GM21717 (cell line): ENCODE results near the gene ANKRD13A.
"Not testable (repeated sequence)": the region's sequence is repeated elsewhere in the genome, so short reads cannot be mapped to it uniquely, and the experiment has no call there.

Experiments used
- ATAC-seq: cut with Tn5 transposase; IDR thresholded peaks from one replicate; pipeline ENCODE4 v1.9.1; 2021; ENCODE audit warnings: mild to moderate bottlenecking, moderate library complexity; ENCODE audit not compliant: unreplicated experiment

The ANKRD13A gene

DNA sequence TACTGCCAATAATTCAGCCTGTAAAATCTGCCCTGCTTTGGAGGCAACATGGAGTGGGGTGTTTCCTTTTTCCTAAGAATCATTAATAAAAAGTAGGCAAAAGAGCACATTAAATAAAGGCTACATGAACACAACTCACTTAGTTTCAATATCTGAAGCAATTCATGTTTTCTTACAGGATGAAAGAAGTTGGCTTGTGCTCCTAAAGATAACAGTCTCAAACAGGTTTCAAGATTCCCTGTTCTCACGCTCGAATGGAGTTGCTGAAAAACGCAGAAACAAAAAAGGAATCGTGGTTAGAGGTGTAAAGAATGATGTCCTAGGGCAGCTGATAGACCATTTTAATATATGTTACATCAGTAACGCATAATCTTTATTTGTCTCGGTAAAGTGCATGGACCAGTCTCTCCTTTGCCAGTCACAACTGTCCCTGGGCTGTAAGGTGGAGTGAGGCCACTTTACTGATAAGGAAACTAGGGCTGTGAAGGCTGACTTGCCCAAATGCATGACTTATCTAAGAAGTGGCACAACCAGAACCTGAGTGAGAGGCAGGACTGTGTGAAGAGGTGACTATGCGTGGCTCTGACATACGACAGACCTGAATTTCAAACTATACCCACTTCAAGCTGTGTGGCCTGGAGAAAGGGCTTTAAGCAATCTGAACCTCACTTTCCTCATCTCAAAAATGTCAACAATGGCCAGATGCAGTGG lies 15.6 kb upstream of the ANKRD13A start:
- ATAC-seq: no peak

GRCh38 chr12:109986236-109986635 lies 13.0 kb upstream of the ANKRD13A start:
- ATAC-seq: not testable (repeated sequence)

- ATAC-seq: no peak
Measured at GRCh38 chr12:109987615-109988014, 11.6 kb upstream of the ANKRD13A start.

DNA sequence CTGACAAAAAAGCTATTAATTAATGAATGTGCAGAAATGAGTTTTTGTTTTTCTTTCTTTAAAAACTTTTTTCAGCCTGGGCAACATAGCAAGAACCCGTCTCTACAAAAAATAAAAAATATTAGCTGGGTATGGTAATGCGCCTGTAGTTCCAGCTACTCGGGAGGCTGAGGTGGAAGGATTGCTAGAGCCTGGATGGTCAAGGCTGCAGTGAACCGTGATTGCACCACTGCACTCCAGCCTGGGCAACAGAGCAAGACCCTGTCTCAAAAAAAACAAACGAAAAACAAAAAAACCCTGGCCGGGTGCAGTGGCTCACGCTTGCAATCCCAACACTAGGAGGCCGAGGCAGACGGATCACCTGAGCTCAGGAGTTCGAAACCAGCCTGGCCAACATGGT lies 11.0 kb upstream of the ANKRD13A start:
- no peak for ATAC-seq

DNA sequence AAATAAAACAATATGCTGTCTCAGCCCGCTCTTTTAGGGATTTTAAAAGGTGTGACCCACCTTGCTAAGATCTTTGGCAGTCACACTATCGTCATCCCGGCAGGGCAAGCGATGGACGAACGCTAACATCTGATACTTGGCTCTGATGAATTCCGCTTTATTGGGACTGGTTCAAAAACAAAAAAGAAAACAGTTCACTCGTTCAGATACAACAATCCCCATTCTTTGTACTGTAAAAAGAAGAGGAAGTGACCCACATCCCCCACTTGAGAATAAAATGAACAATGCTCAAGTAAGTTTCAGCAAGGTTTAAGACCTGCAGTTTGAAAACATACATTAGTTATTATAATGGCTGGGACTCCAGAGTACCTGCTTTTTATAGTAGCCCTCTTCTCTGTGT lies 10.3 kb upstream of the ANKRD13A start:
- ATAC-seq: no peak

DNA sequence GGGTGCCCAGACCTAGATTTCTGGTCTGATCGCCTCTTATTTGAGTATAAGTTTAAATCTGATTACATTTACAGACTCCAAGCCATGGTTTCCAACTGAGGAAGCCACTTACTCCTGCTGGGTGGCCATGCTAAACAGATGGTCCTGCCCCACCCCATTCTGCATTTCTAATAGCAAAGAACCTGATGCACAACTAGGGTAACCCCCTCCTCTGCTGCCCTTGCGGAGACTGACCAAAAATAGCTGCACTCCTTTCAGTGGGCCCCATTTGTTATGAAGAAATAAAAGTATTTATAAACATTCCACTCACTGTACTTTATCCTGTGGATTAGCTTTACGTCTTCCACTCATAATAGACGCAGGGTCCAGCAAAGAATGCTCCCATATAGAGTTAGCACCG lies 9.8 kb upstream of the ANKRD13A start:
- ATAC-seq: no peak

DNA sequence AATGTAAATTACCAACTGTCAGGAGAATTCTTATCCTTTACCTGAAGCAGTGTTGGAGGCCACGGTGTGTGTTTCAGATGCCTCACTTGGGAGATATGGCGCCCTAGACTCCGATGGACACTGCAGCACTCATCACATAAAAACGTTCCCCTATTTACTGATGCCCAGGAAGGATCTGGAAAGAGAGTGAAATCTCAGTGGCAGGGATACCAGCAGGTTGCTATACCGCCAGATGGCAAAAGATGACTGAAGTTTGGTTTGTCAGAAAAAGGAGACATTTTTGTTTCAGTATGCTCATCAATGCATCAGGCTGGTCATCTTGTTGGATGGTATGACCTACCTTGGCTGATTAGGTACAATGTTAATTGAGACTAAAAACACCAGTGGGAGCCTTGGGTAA lies 7.6 kb upstream of the ANKRD13A start:
- ATAC-seq: no peak

DNA sequence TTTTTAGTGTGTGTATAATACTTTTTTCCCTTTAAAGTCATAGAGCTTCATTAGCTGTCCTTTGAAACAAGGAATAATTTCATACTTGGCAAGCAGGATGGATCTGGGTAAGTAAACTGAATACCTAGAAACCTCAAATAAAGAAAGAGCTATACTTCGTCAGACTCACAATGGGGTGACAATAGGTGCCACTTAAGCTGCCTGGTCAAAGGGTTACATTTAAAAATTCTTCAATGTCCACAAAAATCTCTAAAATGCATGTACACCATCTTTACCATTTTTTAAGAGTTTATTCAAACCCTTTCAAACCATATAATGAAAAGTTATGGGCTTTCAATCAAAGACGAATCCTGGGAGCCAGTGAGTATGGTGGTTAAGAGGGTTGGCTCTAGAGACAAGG lies 6.1 kb upstream of the ANKRD13A start:
- no peak for ATAC-seq

DNA sequence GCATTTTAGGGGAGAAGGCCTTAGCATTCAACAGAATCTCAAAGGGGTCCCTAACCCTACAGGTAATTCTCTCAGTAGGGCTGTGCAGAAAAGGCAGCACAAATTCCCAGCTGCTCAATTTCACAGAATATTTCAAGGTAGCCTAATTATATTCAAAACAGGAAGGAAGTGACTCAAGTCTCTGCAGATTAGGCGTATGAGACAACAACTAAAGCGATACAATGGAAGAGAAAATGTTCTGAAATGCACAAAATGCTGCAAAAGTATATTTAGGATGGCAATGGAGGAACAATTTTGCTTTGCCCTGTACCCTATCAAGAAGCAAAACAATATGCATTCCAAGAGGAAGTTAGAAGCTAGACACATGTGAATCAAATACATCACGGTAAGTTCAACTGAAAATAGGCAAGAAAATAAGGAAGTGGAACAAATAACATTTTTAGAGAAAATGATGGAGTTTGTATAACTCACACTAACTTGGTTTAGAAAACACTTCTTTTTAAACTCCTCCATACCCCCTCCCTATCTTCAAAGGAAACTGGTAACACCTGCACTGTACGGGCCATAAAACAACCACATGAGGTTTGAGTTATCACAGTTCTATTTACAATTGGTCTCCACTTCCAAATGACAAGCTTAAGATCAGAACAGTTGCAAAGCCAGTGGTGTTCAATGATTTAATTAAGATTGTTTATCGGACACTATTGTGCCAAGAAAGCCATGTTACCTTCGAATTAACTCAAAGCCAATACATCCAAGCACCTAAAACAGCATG lies 4.6 kb upstream of the ANKRD13A start:
- ATAC-seq: no peak

DNA sequence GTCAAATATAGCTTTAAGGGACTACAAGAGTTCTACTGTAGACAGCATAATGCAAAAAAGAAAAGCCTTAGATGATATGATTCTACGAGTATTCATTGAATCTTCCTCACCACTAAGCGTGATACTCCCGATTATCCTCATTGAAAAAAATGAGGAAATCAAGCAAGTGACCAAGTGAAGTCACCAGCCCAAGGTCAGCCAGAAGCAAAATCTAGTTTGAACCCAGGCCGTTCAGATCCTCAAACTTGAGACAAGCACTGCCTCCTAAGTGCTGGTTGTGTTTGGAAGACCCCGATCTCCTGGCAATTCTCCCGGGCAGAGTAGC lies 3.9 kb upstream of the ANKRD13A start:
- ATAC-seq: no peak

GRCh38 chr12:109995686-109996482 lies 3.3 kb upstream of the ANKRD13A start, which contains the start of gene GIT2:
Gene GIT2, minus strand, starts transcription at chr12:109996368. Its CDS starts 144 bp downstream, at chr12:109996224.
- peak; percentile 57 for ATAC-seq

GRCh38 chr12:109996483-109996853 lies 2.8 kb upstream of the ANKRD13A start:
- no peak for ATAC-seq

GRCh38 chr12:109997393-109997792 lies 1.8 kb upstream of the ANKRD13A start:
- no peak for ATAC-seq

GRCh38 chr12:109998241-109998903 lies 858 bp upstream of the ANKRD13A start:
- no peak for ATAC-seq

DNA sequence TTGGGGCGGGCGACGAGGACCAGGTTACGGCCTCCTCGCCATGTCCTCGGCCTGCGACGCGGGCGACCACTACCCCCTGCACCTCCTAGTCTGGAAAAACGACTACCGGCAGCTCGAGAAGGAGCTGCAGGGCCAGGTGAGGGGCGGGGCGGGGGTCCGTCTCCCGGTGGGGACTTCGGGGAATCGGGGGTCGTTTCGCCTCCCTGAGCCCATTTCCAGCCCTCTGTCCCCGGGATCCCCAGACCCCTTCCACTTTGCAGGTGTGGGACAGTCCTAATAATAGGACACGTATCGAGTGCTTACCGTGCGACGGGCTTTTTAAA lies 380 bp downstream of the ANKRD13A start:
- no peak for ATAC-seq

DNA sequence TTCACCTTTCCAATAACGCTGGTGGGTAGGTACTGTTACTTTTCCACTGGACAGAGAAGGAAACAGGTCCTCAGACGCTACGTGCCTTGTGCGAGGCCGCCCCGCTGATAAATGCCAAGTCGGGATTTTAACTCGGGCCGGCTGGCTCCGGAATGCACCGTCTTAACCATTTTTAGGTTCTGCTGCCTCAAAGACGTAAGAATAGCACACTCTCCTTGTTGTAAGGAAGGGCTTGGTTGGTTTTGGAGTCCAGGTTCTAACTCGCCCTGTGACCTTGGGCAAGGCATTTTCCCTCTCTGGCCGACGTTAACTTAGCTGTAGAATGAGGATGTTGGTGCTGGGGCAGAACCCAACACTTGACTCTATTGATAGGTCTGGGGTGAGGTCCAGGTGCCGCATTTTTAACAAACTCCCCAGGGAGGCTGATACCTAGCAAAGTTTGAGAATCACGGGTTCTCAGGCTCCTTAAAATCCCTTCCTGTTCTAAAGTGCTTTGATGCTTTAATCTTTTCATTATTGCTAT lies 814 bp downstream of the ANKRD13A start:
- ATAC-seq: no peak

DNA sequence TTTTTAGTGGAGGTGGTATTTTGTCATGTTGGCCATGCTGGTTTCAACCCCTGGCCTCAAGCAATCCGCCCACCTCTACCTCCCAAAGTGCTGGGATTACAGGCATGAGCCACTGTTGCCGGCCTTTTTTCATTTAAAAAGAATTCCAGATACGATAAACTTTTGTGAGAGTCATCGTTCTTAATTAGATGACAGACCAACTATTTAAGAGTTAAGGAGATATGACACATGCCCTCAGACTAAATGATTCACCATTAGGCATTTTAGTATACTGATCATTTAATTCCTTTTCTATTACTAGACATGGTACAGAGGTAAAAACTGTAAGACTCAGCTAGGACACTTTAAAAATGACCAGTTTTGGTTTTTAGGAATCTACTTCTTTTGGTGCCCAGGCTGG lies 2.4 kb downstream of the ANKRD13A start:
- no peak for ATAC-seq

- no peak for ATAC-seq
Measured at GRCh38 chr12:110002676-110003515, 3.7 kb downstream of the ANKRD13A start.

DNA sequence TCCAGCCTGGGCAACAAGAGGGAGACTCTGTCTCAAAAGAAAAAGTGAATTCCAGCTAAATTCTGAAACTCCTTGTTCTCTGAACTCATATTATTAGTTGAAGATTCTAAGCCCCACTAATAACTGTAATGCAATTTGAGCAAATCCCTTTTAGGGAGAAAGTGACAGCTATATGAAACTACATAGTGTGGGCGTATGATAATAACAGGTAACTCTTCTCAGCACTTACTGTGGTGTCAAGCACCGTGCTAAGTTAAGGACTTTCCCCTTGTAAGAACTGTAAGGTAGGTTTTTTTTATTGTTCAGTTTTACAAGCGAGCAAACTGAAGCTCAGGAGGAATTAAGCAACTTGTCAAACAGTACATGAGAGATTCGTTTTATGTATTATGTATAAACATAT lies 5.4 kb downstream of the ANKRD13A start:
- ATAC-seq: peak; percentile 46

GRCh38 chr12:110005319-110005973 lies 6.2 kb downstream of the ANKRD13A start:
- ATAC-seq: peak; percentile 39
